NT2/D1 (cell line): ENCODE results near the gene PIM3.

Source experiments
- YY1 ChIP-seq: IDR thresholded peaks from 2 replicates; pipeline ENCODE4 v1.6.1; 2011; ENCODE audit not compliant: insufficient read length, insufficient read depth
- ZNF274 ChIP-seq: IDR thresholded peaks from 2 replicates; pipeline ENCODE4 v1.6.1; 2011; ENCODE audit warnings: mild to moderate bottlenecking, low read depth, low read length

DNA sequence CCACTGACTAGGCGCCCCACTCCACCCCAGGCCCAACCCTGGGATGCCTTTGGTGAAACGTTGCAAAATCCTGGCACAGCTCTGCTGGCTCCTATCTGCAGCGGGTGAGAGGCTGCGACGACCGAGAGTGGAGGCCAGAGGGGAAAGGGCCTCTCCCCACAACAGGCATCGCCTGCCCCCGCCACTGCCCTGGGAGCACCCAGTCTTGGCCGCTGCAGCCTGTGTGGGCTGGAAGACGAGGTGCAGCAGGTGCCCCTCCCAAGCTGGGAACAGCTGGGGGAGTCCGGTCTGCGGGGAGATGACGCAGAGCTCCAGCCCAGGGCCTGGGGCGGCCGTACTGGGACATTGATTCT lies 4.2 kb upstream of the PIM3 start:
- no peak for TF ChIP-seq YY1
- TF ChIP-seq ZNF274, result no peak
